Breast epithelium (tissue), 3 donors: Measurements from ENCODE around the gene PTPN2.

Experiments
- POLR2A ChIP-seq: fragments of 450-650 bp; IDR thresholded peaks from one replicate; pipeline ENCODE4 v1.6.1; 2016; ENCODE audit warnings: antibody characterized with exemption, mild to moderate bottlenecking, moderate library complexity
- TF ChIP-seq, protein P1 (sequence below), 3 donors: fragments of 450-650 bp; IDR thresholded peaks; one replicate each; pipeline ENCODE4 v1.5.1; 2016 to 2017; ENCODE audit warnings: antibody characterized with exemption in 3 of 3, mild to moderate bottlenecking in 3 of 3, moderate library complexity in 3 of 3

DNA sequence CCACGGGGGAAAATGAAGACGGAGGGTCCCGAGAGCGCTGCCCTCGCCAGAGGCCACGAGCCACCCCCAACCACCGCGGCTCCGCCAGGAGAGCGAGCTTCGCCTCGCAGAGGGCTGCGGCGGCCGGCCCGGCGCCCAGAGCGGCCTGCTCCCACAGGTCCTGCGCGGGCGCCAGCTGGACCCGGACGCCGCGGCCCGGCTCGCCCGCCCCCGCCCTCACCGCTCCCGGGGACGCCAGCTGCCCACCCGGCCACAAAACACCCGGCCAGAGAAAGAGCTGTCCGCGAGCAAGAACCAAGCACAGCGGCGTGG is 709 bp downstream of the PTPN2 start:
- TF ChIP-seq, protein P1, sequence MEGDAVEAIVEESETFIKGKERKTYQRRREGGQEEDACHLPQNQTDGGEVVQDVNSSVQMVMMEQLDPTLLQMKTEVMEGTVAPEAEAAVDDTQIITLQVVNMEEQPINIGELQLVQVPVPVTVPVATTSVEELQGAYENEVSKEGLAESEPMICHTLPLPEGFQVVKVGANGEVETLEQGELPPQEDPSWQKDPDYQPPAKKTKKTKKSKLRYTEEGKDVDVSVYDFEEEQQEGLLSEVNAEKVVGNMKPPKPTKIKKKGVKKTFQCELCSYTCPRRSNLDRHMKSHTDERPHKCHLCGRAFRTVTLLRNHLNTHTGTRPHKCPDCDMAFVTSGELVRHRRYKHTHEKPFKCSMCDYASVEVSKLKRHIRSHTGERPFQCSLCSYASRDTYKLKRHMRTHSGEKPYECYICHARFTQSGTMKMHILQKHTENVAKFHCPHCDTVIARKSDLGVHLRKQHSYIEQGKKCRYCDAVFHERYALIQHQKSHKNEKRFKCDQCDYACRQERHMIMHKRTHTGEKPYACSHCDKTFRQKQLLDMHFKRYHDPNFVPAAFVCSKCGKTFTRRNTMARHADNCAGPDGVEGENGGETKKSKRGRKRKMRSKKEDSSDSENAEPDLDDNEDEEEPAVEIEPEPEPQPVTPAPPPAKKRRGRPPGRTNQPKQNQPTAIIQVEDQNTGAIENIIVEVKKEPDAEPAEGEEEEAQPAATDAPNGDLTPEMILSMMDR (IDR thresholded peaks at IDR 0.05), result no peak
- no peak for TF ChIP-seq POLR2A
